ENCODE measurements around the gene TIMM50. TPM values are rescaled to one million over a fixed set of nuclear protein-coding genes. Genes with fewer than 3 reads are reported as not detected.

TIMM50 gene
- total RNA-seq, 4 donors from 2014 or later: 31.9 to 50.1 (median 38.6) TPM

DNA sequence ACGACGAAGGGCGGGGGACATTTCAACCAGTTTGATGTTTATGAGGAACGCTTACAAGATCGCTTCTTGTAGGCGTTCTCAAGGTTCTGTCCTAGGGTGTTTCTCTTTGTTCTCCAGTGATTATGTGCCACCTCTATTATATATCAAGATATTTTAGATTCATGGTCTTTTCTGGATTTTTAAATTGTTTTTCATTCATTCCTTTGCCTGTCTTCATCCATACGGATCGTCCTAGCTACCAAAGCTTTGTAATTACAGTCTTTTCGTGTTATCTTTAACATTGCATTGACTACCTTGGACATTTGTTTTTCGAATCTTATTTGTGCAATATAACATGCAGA is 59.7 kb downstream of the TIMM50 start:
- TF ChIP-seq, protein P1, sequence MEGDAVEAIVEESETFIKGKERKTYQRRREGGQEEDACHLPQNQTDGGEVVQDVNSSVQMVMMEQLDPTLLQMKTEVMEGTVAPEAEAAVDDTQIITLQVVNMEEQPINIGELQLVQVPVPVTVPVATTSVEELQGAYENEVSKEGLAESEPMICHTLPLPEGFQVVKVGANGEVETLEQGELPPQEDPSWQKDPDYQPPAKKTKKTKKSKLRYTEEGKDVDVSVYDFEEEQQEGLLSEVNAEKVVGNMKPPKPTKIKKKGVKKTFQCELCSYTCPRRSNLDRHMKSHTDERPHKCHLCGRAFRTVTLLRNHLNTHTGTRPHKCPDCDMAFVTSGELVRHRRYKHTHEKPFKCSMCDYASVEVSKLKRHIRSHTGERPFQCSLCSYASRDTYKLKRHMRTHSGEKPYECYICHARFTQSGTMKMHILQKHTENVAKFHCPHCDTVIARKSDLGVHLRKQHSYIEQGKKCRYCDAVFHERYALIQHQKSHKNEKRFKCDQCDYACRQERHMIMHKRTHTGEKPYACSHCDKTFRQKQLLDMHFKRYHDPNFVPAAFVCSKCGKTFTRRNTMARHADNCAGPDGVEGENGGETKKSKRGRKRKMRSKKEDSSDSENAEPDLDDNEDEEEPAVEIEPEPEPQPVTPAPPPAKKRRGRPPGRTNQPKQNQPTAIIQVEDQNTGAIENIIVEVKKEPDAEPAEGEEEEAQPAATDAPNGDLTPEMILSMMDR (IDR thresholded peaks at IDR 0.05; ENCODE audit: low read depth): no peak

Other genes with a start within 250 kb of the TIMM50 start
- gene IFNL3, start 235.8 kb upstream of the TIMM50 start, total RNA-seq: not detected
- gene IFNL4, start 232.0 kb upstream of the TIMM50 start, total RNA-seq: not detected
- gene IFNL2, start 212.4 kb upstream of the TIMM50 start, total RNA-seq: not detected
- gene IFNL1, start 184.4 kb upstream of the TIMM50 start, total RNA-seq: not detected
- 1 to 10 TPM in 1 of 4 donors, under 1 TPM in 3; 0.33 to 1.0 (median 0.82) TPM for gene LRFN1, start 160.0 kb upstream of the TIMM50 start, total RNA-seq
- 10 to 100 TPM; 33.9 to 75.1 (median 43.2) TPM for gene GMFG, start 144.8 kb upstream of the TIMM50 start, total RNA-seq
- 10 to 100 TPM; 45.9 to 83.8 (median 49.4) TPM for gene SAMD4B, start 138.4 kb upstream of the TIMM50 start, total RNA-seq
- gene PAF1, start 89.7 kb upstream of the TIMM50 start, total RNA-seq: 10 to 100 TPM; 24.3 to 32.4 (median 30.2) TPM
- 10 to 100 TPM; 23.1 to 28.9 (median 26.4) TPM for gene MED29, start 89.5 kb upstream of the TIMM50 start, total RNA-seq
- gene ZFP36, start 74.0 kb upstream of the TIMM50 start, total RNA-seq: 100 to 1,000 TPM in 2 of 4 donors, 10 to 100 TPM in 2; 76.9 to 156 (median 95.5) TPM
- 10 to 100 TPM in 2 of 4 donors, 1 to 10 TPM in 2; 7.9 to 19.4 (median 10.0) TPM for gene PLEKHG2, start 68.2 kb upstream of the TIMM50 start, total RNA-seq
- 1,000 to 10,000 TPM; 1,086 to 2,005 (median 1,454) TPM for gene RPS16, start 44.9 kb upstream of the TIMM50 start, total RNA-seq
- gene SUPT5H, start 35.3 kb upstream of the TIMM50 start, total RNA-seq: 10 to 100 TPM; 41.7 to 87.4 (median 59.6) TPM
- not detected for gene DLL3, start 18.1 kb downstream of the TIMM50 start, total RNA-seq
- gene SELENOV, start 34.3 kb downstream of the TIMM50 start, total RNA-seq: not detected
- 1 to 10 TPM in 3 of 4 donors, under 1 TPM in 1; 0.65 to 3.3 (median 2.1) TPM for gene EID2B, start 52.0 kb downstream of the TIMM50 start, total RNA-seq
- 10 to 100 TPM in 2 of 4 donors, 1 to 10 TPM in 2; 5.9 to 13.4 (median 9.0) TPM for gene EID2, start 59.3 kb downstream of the TIMM50 start, total RNA-seq
- not detected for gene LGALS13, start 121.7 kb downstream of the TIMM50 start, total RNA-seq
- not detected for gene LGALS16, start 175.1 kb downstream of the TIMM50 start, total RNA-seq
- not detected for gene LGALS14, start 223.6 kb downstream of the TIMM50 start, total RNA-seq